Fibroblast of lung (primary cell): ENCODE results near the gene SLC44A1. TPM values are rescaled to one million over a fixed set of nuclear protein-coding genes. Genes with fewer than 3 reads are reported as not detected.

Source experiments
- DNase-seq, 2 donors: peaks; one replicate each; pipeline versions ENCODE4 v3.0.0 to v3.0.0-alpha.2; 2010; ENCODE audit warnings: low read depth in 2 of 2
- H2AFZ ChIP-seq: 2 replicates; pipeline ENCODE4 v1.5.1; 2012; ENCODE audit warnings: low read length, control low read depth, inconsistent platforms
- H3K27ac ChIP-seq: 2 replicates; pipeline ENCODE4 v1.5.1; 2011; ENCODE audit warnings: low read length, control low read depth; ENCODE audit not compliant: insufficient read depth
- H3K27me3 ChIP-seq: 2 replicates; pipeline ENCODE4 v1.5.1; 2011; ENCODE audit warnings: mild to moderate bottlenecking, low read length; ENCODE audit not compliant: control insufficient read depth, insufficient read depth
- H3K36me3 ChIP-seq: 2 replicates; pipeline ENCODE4 v1.5.1; 2011; ENCODE audit warnings: low read length; ENCODE audit not compliant: control insufficient read depth, insufficient read depth
- H3K4me1 ChIP-seq: 2 replicates; pipeline ENCODE4 v1.5.1; 2011; ENCODE audit warnings: low read length; ENCODE audit not compliant: control insufficient read depth, insufficient read depth; ENCODE audit errors: extremely low read depth
- H3K4me2 ChIP-seq: 2 replicates; pipeline ENCODE4 v1.5.1; 2011; ENCODE audit warnings: low read length, control low read depth; ENCODE audit not compliant: insufficient read depth; ENCODE audit errors: extremely low read depth
- H3K4me3 ChIP-seq, 4 experiments: fragments of 200-600 bp in 1 of 4; sonication (generic) in 1 of 4; replicated peaks in 1 of 4; 2 replicates each; pipeline ENCODE4 v1.5.1; 2011 to 2016; ENCODE audit warnings: low read length in 4 of 4, low read depth in 3 of 4, mild to moderate bottlenecking in 3 of 4, control low read depth in 2 of 4, inconsistent platforms in 1 of 4, mixed read lengths in 1 of 4; ENCODE audit not compliant: insufficient read depth in 1 of 4; ENCODE audit errors: control extremely low read depth in 1 of 4
- H3K79me2 ChIP-seq: 2 replicates; pipeline ENCODE4 v1.5.1; 2012; ENCODE audit warnings: mild to moderate bottlenecking, low read length, inconsistent platforms; ENCODE audit not compliant: control insufficient read depth, insufficient read depth
- H3K9ac ChIP-seq: 2 replicates; pipeline ENCODE4 v1.5.1; 2011; ENCODE audit warnings: mild to moderate bottlenecking, low read length, control low read depth; ENCODE audit not compliant: insufficient read depth
- H3K9me3 ChIP-seq: 2 replicates; pipeline ENCODE4 v1.5.1; 2012; ENCODE audit warnings: low read depth, low read length; ENCODE audit not compliant: control insufficient read depth, insufficient read depth
- H4K20me1 ChIP-seq: 2 replicates; pipeline ENCODE4 v1.5.1; 2011; ENCODE audit warnings: low read length; ENCODE audit not compliant: control insufficient read depth, insufficient read depth; ENCODE audit errors: extremely low read depth
- EZH2 ChIP-seq: IDR thresholded peaks from 2 replicates; pipeline ENCODE4 v1.5.1; 2012; ENCODE audit warnings: low read length, control low read depth, mild to moderate bottlenecking; ENCODE audit errors: missing control alignments
- polyA plus RNA-seq, 2 donors: library from polyadenylated mRNA; depleted of rRNA in 1 of 2; stranded (reverse) in 1 of 2; unstranded in 1 of 2; fragments of >200 nt; gene quantifications; 2 replicates each; pipeline ENCODE4 v1.2.1, GENCODE V29; 2011 to 2012; ENCODE audit warnings: missing spikeins in 1 of 2
- total RNA-seq: library from RNA; depleted of rRNA; stranded (reverse); fragments of >200 nt; gene quantifications from 2 replicates; pipeline ENCODE4 v1.2.1, GENCODE V29; 2014
- TF ChIP-seq, protein P1 (sequence below), 2 donors: IDR thresholded peaks in 1 of 2; conservative IDR thresholded peaks in 1 of 2; 1 replicate in 1 of 2; 2 replicates in 1 of 2; pipeline ENCODE4 v1.5.1; 2011 to 2012; ENCODE audit warnings: low read length in 2 of 2, control low read depth in 1 of 2, inconsistent platforms in 1 of 2, low read depth in 1 of 2, mild to moderate bottlenecking in 1 of 2

SLC44A1 gene
- total and polyA plus RNA-seq, 2 donors (not counting 1 experiment from before 2014, with no cell fraction given): 35.9 to 54.2 TPM

GRCh38 chr9:105447386-105447813 lies 202.9 kb downstream of the SLC44A1 start:
- DNase-seq: no peak
- peak overlapping the region; percentile 97 for H2AFZ ChIP-seq
- H3K79me2 ChIP-seq: peaks cover 38% of the 10 kb centered on the region
- H3K4me2 ChIP-seq: peak overlapping the region; percentile 94
- no peaks in the 10 kb centered on the region for H3K27me3 ChIP-seq
- H3K36me3 ChIP-seq: no peaks in the 10 kb centered on the region
- H3K9me3 ChIP-seq: no peaks in the 10 kb centered on the region
- peaks cover 2% of the 10 kb centered on the region for H3K4me1 ChIP-seq
- H3K27ac ChIP-seq: peak overlapping the region; percentile 83
- peak overlapping the region; percentile 81 for H3K9ac ChIP-seq
- H4K20me1 ChIP-seq: no peaks in the 10 kb centered on the region
- H3K4me3 ChIP-seq: peak overlapping the region; percentile 70 to 84 (median 76)
- TF ChIP-seq EZH2: no peak
- TF ChIP-seq, protein P1, sequence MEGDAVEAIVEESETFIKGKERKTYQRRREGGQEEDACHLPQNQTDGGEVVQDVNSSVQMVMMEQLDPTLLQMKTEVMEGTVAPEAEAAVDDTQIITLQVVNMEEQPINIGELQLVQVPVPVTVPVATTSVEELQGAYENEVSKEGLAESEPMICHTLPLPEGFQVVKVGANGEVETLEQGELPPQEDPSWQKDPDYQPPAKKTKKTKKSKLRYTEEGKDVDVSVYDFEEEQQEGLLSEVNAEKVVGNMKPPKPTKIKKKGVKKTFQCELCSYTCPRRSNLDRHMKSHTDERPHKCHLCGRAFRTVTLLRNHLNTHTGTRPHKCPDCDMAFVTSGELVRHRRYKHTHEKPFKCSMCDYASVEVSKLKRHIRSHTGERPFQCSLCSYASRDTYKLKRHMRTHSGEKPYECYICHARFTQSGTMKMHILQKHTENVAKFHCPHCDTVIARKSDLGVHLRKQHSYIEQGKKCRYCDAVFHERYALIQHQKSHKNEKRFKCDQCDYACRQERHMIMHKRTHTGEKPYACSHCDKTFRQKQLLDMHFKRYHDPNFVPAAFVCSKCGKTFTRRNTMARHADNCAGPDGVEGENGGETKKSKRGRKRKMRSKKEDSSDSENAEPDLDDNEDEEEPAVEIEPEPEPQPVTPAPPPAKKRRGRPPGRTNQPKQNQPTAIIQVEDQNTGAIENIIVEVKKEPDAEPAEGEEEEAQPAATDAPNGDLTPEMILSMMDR (conservative IDR thresholded peaks at IDR 0.05 in 1 of 2, IDR thresholded peaks at IDR 0.05 in 1 of 2; ENCODE audit: low read depth in 1 of 2, low read length in 2 of 2): no peak

- Histone ChIP-seq H3K4me1 (peaks cover 2% of the 10 kb centered on the region), H3K9ac (peak within 1 kb of the TSS; percentile 81)
Observed at GRCh38 chr9:105447814-105448812, 203.7 kb downstream of the SLC44A1 start, which contains the start of gene FSD1L. TSS of gene FSD1L (plus strand) at chr9:105448034. CDS start at chr9:105448221, 187 bp downstream.

GRCh38 chr9:105449081-105449480 lies 204.6 kb downstream of the SLC44A1 start:
- Histone ChIP-seq H3K4me2 (peak overlapping the region; percentile 84), H3K36me3 (no peaks in the 10 kb centered on the region), H3K27ac (peak overlapping the region; percentile 83), H3K9me3 (no peaks in the 10 kb centered on the region), H3K79me2 (peaks cover 52% of the 10 kb centered on the region), H3K27me3 (no peaks in the 10 kb centered on the region), H3K9ac (peak overlapping the region; percentile 81), H3K4me1 (peaks cover 2% of the 10 kb centered on the region), H4K20me1 (no peaks in the 10 kb centered on the region), H3K4me3 (peak overlapping the region; percentile 74 to 94 (median 80)), H2AFZ (no peak overlapping the region)
- TF ChIP-seq, protein P1 (conservative IDR thresholded peaks at IDR 0.05 in 1 of 2, IDR thresholded peaks at IDR 0.05 in 1 of 2; ENCODE audit: low read depth in 1 of 2, low read length in 2 of 2): no peak
- no peak for TF ChIP-seq EZH2
- peak in 1 of 2 donors; percentile 63 for DNase-seq

More at GRCh38 chr9:105447814-105448812, 203.7 kb downstream of the SLC44A1 start, which contains the start of gene FSD1L:
- H4K20me1 ChIP-seq: no peaks in the 10 kb centered on the region
- no peaks in the 10 kb centered on the region for H3K27me3 ChIP-seq
- H3K27ac ChIP-seq: peak within 1 kb of the TSS; percentile 83
- H2AFZ ChIP-seq: peak within 1 kb of the TSS; percentile 97
- peak within 1 kb of the TSS; percentile 94 for H3K4me2 ChIP-seq
- TF ChIP-seq, protein P1 (conservative IDR thresholded peaks at IDR 0.05 in 1 of 2, IDR thresholded peaks at IDR 0.05 in 1 of 2; ENCODE audit: low read depth in 1 of 2, low read length in 2 of 2): peak in 1 of 2 donors; percentile 33
- no peak for TF ChIP-seq EZH2
- H3K36me3 ChIP-seq: no peaks in the 10 kb centered on the region
- H3K4me3 ChIP-seq: peak within 1 kb of the TSS; percentile 74 to 94 (median 80)
- no peaks in the 10 kb centered on the region for H3K9me3 ChIP-seq
- peaks cover 44% of the 10 kb centered on the region for H3K79me2 ChIP-seq
- peak; percentile 90 to 92 for DNase-seq
